ENCODE results near the gene ZYX.

Gene ZYX

GRCh38 chr7:143337216-143337615, 43.9 kb upstream of the ZYX start:
- TF ChIP-seq ESRRG (CRISPR knock-in tag; IDR thresholded peaks at IDR 0.05) (no peak), PPARA (CRISPR knock-in tag; IDR thresholded peaks at IDR 0.05; ENCODE audit: borderline replicate concordance) (no peak), ZFP30 (CRISPR knock-in tag; IDR thresholded peaks at IDR 0.05) (no peak), RARB (CRISPR knock-in tag; IDR thresholded peaks at IDR 0.05) (no peak), CSRNP3 (CRISPR knock-in tag; IDR thresholded peaks at IDR 0.05) (no peak), TSHZ2 (CRISPR knock-in tag; IDR thresholded peaks at IDR 0.05) (no peak)
- 0 out of 3 replicates have a peak, but pooled peaks have one; percentile 16 for ATAC-seq

GRCh38 chr7:143341842-143342241, 39.3 kb upstream of the ZYX start:
- ATAC-seq, result no peak
- TF ChIP-seq ZFP30 (CRISPR knock-in tag; IDR thresholded peaks at IDR 0.05) (no peak), PATZ1 (CRISPR knock-in tag; IDR thresholded peaks at IDR 0.05; ENCODE audit: borderline replicate concordance) (no peak), TCF4 (CRISPR knock-in tag; IDR thresholded peaks at IDR 0.05; ENCODE audit: borderline replicate concordance) (no peak), TOX (CRISPR knock-in tag; IDR thresholded peaks at IDR 0.05; ENCODE audit: borderline replicate concordance) (no peak), ISL1 (CRISPR knock-in tag; IDR thresholded peaks at IDR 0.05) (no peak), OSR1 (CRISPR knock-in tag; IDR thresholded peaks at IDR 0.05) (no peak), CSRNP3 (CRISPR knock-in tag; IDR thresholded peaks at IDR 0.05) (no peak), PPARA (CRISPR knock-in tag; IDR thresholded peaks at IDR 0.05; ENCODE audit: borderline replicate concordance) (no peak), ZNF70 (CRISPR knock-in tag; IDR thresholded peaks at IDR 0.05) (no peak), SNAI2 (CRISPR knock-in tag; IDR thresholded peaks at IDR 0.05) (no peak), ARNTL (CRISPR knock-in tag; IDR thresholded peaks at IDR 0.05; ENCODE audit: borderline replicate concordance, low read depth) (no peak), TSHZ2 (CRISPR knock-in tag; IDR thresholded peaks at IDR 0.05) (no peak), CREB5 (CRISPR knock-in tag; IDR thresholded peaks at IDR 0.05; ENCODE audit: low read depth) (no peak), GLIS3 (CRISPR knock-in tag; IDR thresholded peaks at IDR 0.05) (no peak), ZFP3 (CRISPR knock-in tag; IDR thresholded peaks at IDR 0.05) (no peak), POU6F1 (CRISPR knock-in tag; IDR thresholded peaks at IDR 0.05; ENCODE audit: borderline replicate concordance, low read depth) (no peak), BACH2 (CRISPR knock-in tag; IDR thresholded peaks at IDR 0.05; ENCODE audit: borderline replicate concordance) (no peak), ZC3H10 (CRISPR knock-in tag; IDR thresholded peaks at IDR 0.05) (no peak), RARB (CRISPR knock-in tag; IDR thresholded peaks at IDR 0.05) (no peak), ESRRG (CRISPR knock-in tag; IDR thresholded peaks at IDR 0.05) (no peak)

All from SK-N-SH treated with all-trans-retinoic acid at 6 μM for 48 hours (cell line).